IPS-15b (cell line): ENCODE measurements around the gene TMEM87B.
"Not testable (repeated sequence)": the region's sequence is repeated elsewhere in the genome, so short reads cannot be mapped to it uniquely, and the experiment has no call there.

Experiments
- H3K27me3 ChIP-seq: one replicate; pipeline ENCODE4 v1.6.1; 2013; ENCODE audit warnings: low read length; ENCODE audit not compliant: control insufficient read depth, insufficient read depth
- H3K36me3 ChIP-seq: one replicate; pipeline ENCODE4 v1.6.1; 2013; ENCODE audit warnings: low read length; ENCODE audit not compliant: control insufficient read depth, insufficient read depth
- H3K4me1 ChIP-seq: one replicate; pipeline ENCODE4 v1.6.1; 2013; ENCODE audit warnings: mild to moderate bottlenecking, low read length; ENCODE audit not compliant: control insufficient read depth, insufficient read depth
- H3K4me3 ChIP-seq: one replicate; pipeline ENCODE4 v1.5.1; 2013; ENCODE audit warnings: low read depth, low read length
- H3K9ac ChIP-seq: one replicate; pipeline ENCODE4 v1.6.1; 2013; ENCODE audit warnings: low read depth, mild to moderate bottlenecking, low read length
- H3K9me3 ChIP-seq: one replicate; pipeline ENCODE4 v1.6.1; 2013; ENCODE audit warnings: mild to moderate bottlenecking, low read length; ENCODE audit not compliant: control insufficient read depth, insufficient read depth

Gene TMEM87B

DNA sequence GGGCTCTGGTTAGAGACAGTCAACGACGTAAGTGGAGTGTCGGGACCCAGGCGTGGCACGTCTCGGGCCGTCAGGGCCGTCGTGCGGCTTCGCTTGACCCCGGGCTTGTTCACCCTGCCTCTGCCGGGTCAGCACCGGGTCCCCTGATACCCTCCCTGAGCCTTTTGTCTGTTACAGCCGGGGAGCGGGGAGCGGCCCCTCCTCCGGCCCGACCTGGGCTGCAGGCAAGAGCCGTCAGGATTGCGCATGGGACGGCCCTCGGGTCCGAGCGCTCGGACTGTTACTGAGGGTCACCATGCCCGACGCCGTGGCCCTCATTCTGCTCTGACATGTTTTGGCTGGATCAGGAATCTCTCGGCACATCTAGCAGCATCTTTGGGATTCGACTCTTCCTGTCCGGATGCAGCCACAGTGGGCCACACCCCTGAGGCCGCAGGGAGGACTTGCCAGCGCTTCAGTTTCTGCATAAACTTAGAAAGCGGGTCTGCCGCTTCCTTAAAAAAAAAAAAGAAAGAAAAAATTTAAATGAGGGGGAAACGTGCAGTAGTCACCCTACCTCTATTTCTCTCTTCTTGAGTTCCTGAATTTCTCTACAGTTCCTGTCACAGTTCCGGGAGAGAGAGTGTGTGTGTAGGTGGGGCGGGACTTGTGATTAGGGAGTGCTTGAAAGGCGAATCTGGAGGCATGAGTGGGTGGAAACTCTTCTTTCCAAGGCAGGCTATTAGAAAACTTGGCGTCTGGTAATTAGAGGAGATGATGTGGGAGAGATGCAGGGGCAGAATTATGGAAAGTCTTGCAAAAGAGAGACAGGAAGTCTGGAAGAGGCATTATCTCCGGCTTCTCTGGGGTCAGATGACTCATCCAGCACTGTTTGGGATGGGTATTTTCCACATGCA is 909 bp downstream of the TMEM87B start:
- H3K9me3 ChIP-seq, result no peaks in the 10 kb centered on the region
- peaks cover 3% of the 10 kb centered on the region for H3K27me3 ChIP-seq
- H3K9ac ChIP-seq, result peak overlapping the region; percentile 54
- peak overlapping the region; percentile 88 for H3K4me3 ChIP-seq
- peaks cover 13% of the 10 kb centered on the region for H3K4me1 ChIP-seq
- H3K36me3 ChIP-seq, result no peaks in the 10 kb centered on the region

DNA sequence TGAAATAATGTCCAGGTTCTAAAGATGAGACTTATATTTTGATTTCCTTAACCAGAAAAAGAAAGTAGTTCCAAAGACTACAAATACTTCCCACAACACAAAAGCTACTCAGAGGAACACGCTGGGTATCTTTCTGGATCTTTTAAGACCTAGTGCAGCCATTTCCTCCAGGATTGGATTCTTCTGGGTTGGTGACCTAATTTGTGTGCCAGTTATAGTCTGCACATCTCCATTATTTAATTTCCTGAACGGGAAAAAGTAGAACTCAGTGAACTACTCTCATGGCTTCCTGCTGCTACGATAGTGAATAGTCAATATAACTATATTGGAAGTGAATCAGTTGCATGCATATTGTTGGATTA is 1.5 kb downstream of the TMEM87B start:
- H3K4me1 ChIP-seq, result peaks cover 13% of the 10 kb centered on the region
- H3K4me3 ChIP-seq, result peak overlapping the region; percentile 88
- H3K9ac ChIP-seq, result peak overlapping the region; percentile 54
- no peaks in the 10 kb centered on the region for H3K9me3 ChIP-seq
- H3K27me3 ChIP-seq, result peaks cover 3% of the 10 kb centered on the region
- H3K36me3 ChIP-seq, result no peaks in the 10 kb centered on the region

- H3K4me1 ChIP-seq, result peaks cover 7% of the 10 kb centered on the region
- H3K27me3 ChIP-seq, result no peaks in the 10 kb centered on the region
- no peaks in the 10 kb centered on the region for H3K9me3 ChIP-seq
- no peak overlapping the region for H3K4me3 ChIP-seq
- H3K36me3 ChIP-seq, result no peaks in the 10 kb centered on the region
- H3K9ac ChIP-seq, result no peak overlapping the region
Measured at GRCh38 chr2:112059671-112060070, 4.6 kb downstream of the TMEM87B start.

DNA sequence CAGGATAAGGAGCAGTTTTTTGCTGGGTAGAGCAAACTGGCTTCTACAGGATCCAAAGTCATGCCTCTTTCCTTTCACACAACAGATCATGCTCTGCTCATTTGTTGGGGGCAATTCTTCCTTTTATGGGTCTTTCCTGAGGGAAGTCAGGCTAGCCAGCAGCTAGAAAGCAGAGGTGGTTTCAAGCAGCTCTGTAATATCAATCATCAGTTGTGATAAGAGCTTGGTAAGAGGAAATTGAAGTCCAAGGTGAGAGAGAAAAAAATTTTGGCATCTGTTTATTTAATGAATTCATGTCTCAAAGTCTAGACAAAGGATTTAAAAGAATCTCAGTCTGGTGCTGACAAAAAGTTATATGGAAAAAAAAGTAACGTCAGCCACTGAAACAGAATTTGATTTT is 6.2 kb downstream of the TMEM87B start:
- Histone ChIP-seq H3K9me3 (no peaks in the 10 kb centered on the region), H3K27me3 (no peaks in the 10 kb centered on the region), H3K4me3 (no peak overlapping the region), H3K9ac (no peak overlapping the region), H3K4me1 (peaks cover 7% of the 10 kb centered on the region), H3K36me3 (no peaks in the 10 kb centered on the region)

- no peak overlapping the region for H3K4me3 ChIP-seq
- H3K9me3 ChIP-seq, result no peaks in the 10 kb centered on the region
- H3K4me1 ChIP-seq, result peaks cover 3% of the 10 kb centered on the region
- H3K9ac ChIP-seq, result no peak overlapping the region
- no peaks in the 10 kb centered on the region for H3K27me3 ChIP-seq
- H3K36me3 ChIP-seq, result no peaks in the 10 kb centered on the region
Measured at GRCh38 chr2:112061840-112062239, 6.8 kb downstream of the TMEM87B start.

DNA sequence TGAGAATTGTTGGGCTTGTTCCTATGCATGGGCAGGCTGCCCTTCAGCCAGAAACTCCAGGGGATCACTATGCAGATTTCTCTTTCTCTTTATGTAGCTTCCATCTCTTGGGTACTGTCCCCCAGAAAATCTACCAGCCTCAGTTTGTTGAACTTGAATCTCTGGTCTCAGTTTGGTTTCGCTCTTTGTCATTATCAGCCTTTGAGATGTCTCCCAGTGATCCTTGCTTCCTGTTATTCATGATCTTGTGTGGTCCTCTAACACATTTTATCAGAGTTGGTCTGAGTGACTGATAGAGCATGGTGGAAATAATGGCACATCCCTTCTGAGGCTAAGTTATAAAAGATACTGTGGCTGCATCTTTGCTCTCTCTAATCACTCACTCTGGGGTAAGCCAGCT is 7.8 kb downstream of the TMEM87B start:
- H3K9me3 ChIP-seq, result no peaks in the 10 kb centered on the region
- no peak overlapping the region for H3K4me3 ChIP-seq
- no peaks in the 10 kb centered on the region for H3K36me3 ChIP-seq
- H3K9ac ChIP-seq, result no peak overlapping the region
- H3K27me3 ChIP-seq, result no peaks in the 10 kb centered on the region
- peaks cover 3% of the 10 kb centered on the region for H3K4me1 ChIP-seq

DNA sequence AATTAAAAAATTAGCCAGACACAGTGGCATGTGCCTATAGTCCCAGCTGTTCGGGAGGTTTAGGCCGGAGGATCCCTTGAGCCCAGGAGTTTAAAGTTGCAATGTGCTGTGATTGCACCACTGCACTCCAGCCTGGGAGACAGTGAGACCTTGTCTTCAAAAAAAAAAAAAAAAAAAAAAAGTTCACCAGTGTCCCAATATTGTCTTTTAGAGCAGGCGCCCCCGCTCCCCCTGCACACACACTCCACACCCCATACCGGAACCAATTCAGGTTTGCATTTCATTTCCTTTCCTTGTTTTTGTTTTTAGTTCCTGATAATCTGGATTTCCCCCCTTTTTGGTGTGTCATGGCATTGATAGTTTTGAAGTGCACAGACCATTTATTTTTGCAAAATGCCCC is 10.4 kb downstream of the TMEM87B start:
- Histone ChIP-seq H3K9ac (no peak overlapping the region), H3K27me3 (no peaks in the 10 kb centered on the region), H3K9me3 (no peaks in the 10 kb centered on the region), H3K4me1 (no peaks in the 10 kb centered on the region), H3K36me3 (peaks cover 3% of the 10 kb centered on the region), H3K4me3 (no peak overlapping the region)

GRCh38 chr2:112065966-112066365 is 10.9 kb downstream of the TMEM87B start:
- no peaks in the 10 kb centered on the region for H3K4me1 ChIP-seq
- H3K36me3 ChIP-seq, result peaks cover 3% of the 10 kb centered on the region
- no peaks in the 10 kb centered on the region for H3K9me3 ChIP-seq
- no peaks in the 10 kb centered on the region for H3K27me3 ChIP-seq
- no peak overlapping the region for H3K4me3 ChIP-seq
- no peak overlapping the region for H3K9ac ChIP-seq

DNA sequence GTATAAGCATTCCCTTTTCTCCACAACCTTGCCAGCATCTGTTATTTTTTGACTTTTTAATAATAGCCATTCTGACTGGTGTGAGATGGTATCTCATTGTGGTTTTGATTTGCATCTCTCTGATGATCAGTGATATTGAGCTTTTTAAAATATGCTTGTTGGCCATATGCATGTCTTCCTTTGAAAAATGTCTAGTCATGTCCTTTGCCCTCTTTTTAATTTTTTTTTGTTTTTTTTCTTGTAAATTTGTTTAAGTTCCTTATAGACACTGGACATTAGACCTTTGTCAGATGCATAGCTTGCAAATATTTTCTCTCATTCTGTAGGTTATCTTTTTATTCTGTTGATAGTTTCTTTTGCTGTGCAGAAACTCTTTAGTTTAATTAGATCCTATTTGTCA is 14.7 kb downstream of the TMEM87B start:
- not testable (repeated sequence) for H3K9ac ChIP-seq, H3K27me3 ChIP-seq

DNA sequence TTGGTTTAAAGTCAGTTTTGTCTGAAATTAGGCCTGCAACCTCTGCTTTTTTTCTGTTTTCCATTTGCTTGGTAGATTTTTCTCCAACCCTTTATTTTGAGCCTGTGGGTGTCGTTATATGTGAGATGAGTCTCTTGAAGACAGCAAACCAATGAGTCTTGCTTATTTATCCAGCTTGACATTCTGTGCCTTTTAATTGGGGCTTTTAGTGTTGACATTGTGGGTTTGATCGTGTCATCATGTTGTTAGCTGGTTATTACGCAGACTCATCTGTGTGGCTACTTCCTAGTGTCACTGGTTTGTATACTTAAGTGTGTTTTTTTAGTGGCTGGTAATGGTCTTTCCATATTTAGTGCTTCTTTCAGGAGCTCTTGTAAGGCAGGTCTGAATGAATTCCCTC is 18.8 kb downstream of the TMEM87B start:
- Histone ChIP-seq H3K4me1 (no peaks in the 10 kb centered on the region), H3K27me3 (no peaks in the 10 kb centered on the region), H3K9ac (no peak overlapping the region), H3K4me3 (no peak overlapping the region), H3K9me3 (no peaks in the 10 kb centered on the region), H3K36me3 (peaks cover 3% of the 10 kb centered on the region)

More for the DNA sequence above, 14.7 kb downstream of the TMEM87B start:
- H3K4me3 ChIP-seq, H3K9me3 ChIP-seq, H3K4me1 ChIP-seq, H3K36me3 ChIP-seq: not testable (repeated sequence)

DNA sequence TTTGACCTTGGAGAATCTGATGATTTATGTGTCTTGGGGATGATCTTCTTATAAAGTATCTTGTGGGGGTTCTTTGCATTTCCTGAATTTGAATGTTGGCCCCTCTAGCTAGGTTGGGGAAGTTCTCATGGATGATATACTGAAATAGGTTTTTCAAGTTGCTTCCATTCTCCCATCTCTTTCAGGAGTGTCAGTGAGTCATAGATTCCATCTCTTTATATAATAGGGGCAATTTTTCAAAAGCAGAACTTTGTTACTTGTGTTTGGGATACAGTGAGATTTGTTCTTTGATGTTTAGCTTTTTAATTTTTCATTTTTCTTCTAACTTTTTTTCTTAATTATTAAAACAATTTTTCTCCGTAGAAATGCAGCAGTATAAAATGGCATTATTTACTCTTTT is 19.4 kb downstream of the TMEM87B start:
- H3K9me3 ChIP-seq, result no peaks in the 10 kb centered on the region
- no peak overlapping the region for H3K4me3 ChIP-seq
- H3K27me3 ChIP-seq, result no peaks in the 10 kb centered on the region
- peaks cover under 1% of the 10 kb centered on the region for H3K36me3 ChIP-seq
- no peak overlapping the region for H3K9ac ChIP-seq
- H3K4me1 ChIP-seq, result no peaks in the 10 kb centered on the region

DNA sequence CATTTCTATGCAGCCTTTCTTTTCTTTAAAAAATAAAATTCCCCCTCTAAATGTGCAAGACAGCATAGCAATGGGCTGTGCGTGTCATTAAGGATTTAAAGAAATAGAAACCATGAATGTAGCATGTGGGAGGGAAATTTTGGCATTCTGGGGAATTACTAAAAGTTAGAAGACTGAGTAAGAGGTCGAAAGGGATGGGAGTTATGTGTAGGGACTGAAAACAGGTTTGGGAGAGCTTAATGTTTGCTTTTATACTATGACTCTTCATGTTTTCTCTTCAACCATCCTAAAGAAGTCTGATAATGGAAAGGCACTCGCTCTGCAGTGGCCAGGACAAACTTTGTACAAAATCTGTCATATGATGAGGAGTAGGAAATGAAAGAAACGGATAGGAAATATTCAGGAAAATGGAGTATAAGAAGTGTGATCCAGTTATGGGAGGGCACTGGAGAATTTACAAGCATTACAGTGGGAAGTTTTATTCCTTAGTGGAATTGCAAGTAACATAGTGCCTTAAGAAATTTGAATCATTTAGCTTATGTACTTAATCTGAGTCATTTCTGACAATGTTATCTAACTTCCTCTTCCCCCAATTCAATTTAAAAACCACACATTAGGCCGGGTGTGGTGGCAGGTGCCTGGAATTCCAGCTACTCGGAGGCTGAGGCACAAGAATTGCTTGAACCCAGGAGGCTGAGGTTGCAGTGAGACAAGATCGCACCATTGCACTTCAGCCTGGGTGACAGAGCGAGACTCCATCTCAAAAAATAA is 20.6 kb downstream of the TMEM87B start:
- Histone ChIP-seq H3K4me3 (no peak overlapping the region), H3K9ac (no peak overlapping the region), H3K4me1 (no peaks in the 10 kb centered on the region), H3K36me3 (no peaks in the 10 kb centered on the region), H3K27me3 (no peaks in the 10 kb centered on the region), H3K9me3 (no peaks in the 10 kb centered on the region)
